Measurements from ENCODE around the gene IFI35. TPM values are rescaled to one million over a fixed set of nuclear protein-coding genes. Genes with fewer than 3 reads are reported as not detected.

IFI35 gene
- polyA plus RNA-seq, 1 donor = 45.7 TPM

DNA sequence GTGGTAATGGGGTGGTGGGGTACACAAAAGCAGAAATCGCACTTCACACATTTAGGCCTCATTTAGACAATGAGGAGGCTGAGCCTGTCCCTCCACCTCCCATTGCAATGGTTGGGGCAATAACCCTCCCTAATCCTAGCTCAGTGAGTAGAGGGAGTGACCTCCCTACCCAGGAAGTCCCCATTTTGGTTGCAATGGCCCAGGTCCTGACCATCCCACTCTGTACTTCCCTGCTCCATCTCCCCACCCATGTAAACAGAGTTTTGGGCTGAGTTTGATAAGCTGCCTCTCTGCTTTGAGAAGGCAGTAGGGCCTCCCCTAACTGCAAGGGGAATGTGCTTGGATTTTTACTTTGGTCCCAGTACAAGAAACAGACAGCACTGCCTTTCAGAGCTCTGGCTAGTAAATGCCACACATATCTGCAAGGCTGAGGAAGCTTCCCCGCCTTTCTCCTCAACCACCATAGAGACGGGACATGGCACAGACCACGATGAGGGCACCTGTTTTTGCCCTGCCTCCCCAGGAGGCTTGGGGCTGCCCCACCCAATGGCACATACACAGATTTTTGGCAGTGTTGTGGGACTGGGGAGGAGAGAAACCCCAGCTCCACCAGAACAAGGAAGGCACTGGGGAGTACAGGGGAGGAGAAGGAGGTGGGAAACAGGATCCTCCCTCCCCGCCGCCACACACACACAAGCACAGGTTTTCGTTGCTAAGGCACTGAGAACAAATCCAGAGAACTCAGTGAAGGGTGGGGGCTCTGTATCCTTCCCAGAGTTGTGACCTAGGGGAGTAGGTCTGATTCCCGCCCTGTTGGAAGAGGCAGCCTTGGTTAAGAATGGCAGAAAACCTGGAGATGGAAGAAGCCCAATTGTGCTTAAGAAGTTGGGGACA lies 8.3 kb downstream of the IFI35 start:
- peaks cover 35% of the 10 kb centered on the region for H3K4me1 ChIP-seq (ENCODE audit: control insufficient read depth, insufficient read depth, low read length)
- WGBS (ENCODE audit: insufficient coverage, low lambda C conversion rate) = no CpG with 5 or more reads among the region's 8 CpGs
- H3K27me3 ChIP-seq (ENCODE audit: control insufficient read depth, insufficient read depth, low read length) = no peaks in the 10 kb centered on the region
- H3K27ac ChIP-seq (ENCODE audit: low read length) = no peak overlapping the region
- H3K36me3 ChIP-seq (ENCODE audit: control insufficient read depth, insufficient read depth, low read length) = peaks cover 63% of the 10 kb centered on the region
- no peak overlapping the region for H3K4me3 ChIP-seq (ENCODE audit: low read length)
- H3K9me3 ChIP-seq (ENCODE audit: control insufficient read depth, low read depth, low read length) = no peaks in the 10 kb centered on the region
- DNase-seq = no peak

DNA sequence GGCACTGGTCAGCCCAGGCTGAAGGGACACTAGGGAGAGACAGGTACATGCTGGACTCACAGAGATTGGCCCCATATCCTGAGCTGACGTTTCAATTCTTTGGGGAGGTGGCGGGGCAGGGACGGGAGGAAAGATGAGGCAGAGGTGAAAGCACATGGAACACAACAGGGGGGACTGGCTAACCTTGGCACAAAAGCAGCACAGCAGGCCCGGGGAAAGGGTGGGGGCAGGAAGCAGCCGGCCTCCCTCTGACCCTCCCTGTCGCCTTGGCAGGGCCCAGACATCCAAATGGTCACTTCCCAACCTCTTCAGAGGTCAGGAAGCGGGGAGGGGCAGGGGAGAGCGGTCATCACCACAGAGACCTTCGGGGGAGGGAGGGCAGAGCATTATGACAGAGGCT lies 9.0 kb downstream of the IFI35 start:
- Histone ChIP-seq H3K27me3 (ENCODE audit: control insufficient read depth, insufficient read depth, low read length) (no peaks in the 10 kb centered on the region), H3K4me3 (ENCODE audit: low read length) (no peak overlapping the region), H3K27ac (ENCODE audit: low read length) (no peak overlapping the region), H3K9me3 (ENCODE audit: control insufficient read depth, low read depth, low read length) (no peaks in the 10 kb centered on the region), H3K36me3 (ENCODE audit: control insufficient read depth, insufficient read depth, low read length) (peaks cover 63% of the 10 kb centered on the region), H3K4me1 (ENCODE audit: control insufficient read depth, insufficient read depth, low read length) (peaks cover 35% of the 10 kb centered on the region)
- WGBS (ENCODE audit: insufficient coverage, low lambda C conversion rate) = no CpG with 5 or more reads among the region's 9 CpGs
- no peak for DNase-seq

DNA sequence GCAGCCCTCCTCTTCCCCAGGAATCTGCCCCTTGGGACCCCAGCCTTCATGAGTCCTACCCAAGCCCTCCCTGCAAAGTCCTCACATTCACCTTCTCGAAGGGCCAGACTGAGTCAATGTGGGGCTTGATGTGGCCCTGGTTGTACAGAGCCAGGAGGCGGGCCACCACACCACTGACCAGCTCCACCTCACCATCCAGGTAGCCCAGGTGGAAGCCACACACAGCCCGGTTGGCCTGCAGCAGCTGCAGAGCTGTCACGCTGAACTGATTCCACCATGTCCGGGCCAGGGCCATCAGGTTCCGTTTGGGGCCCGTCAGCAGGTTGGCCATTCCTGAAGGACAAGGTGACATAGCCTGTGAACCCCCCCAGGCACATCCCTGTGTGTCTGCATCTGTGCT lies 9.6 kb downstream of the IFI35 start:
- Histone ChIP-seq H3K27ac (ENCODE audit: low read length) (no peak overlapping the region), H3K9me3 (ENCODE audit: control insufficient read depth, low read depth, low read length) (no peaks in the 10 kb centered on the region), H3K4me3 (ENCODE audit: low read length) (no peak overlapping the region), H3K4me1 (ENCODE audit: control insufficient read depth, insufficient read depth, low read length) (peaks cover 29% of the 10 kb centered on the region), H3K36me3 (ENCODE audit: control insufficient read depth, insufficient read depth, low read length) (peaks cover 63% of the 10 kb centered on the region), H3K27me3 (ENCODE audit: control insufficient read depth, insufficient read depth, low read length) (no peaks in the 10 kb centered on the region)
- WGBS (ENCODE audit: insufficient coverage, low lambda C conversion rate) = no CpG with 5 or more reads among the region's 7 CpGs
- no peak for DNase-seq

DNA sequence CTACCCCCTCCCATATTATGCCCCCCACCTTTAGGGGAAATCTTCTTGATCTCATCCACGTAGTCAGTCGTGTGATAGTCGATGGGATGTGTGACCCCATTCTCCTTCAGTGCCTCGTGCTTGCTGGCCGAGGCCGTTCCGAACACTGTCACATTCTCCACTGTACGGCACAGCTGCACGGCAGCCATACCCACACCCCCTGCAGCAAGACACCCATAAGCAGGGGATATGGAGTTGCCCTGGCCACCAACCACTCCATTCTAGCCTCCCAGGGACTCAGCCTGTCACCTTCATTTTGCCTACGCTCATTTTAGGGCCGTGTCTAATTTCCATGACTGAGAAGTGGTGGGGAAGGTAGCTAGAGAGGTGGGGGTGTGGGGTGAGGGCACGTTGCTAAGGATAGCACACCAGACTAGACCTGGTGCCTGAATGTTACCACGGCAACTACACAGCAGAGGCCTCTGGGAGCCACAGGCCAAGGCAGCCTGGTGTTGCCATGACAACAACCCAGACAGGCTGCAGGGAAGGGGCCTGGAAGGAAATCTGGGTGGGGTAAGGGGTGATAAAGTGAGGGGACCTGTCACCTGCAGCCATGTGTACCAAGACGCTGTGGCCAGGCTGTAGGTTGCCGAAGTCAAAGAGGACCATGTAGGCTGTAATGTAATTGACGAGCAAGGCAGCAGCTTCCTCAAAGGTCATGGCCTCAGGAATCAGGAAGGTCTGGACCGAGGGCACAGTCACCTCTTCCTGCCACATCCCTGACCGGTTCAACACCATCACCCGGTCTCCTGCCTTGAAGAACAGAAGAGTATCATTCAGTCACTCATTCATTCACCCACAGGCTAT lies 11.6 kb downstream of the IFI35 start:
- WGBS (ENCODE audit: insufficient coverage, low lambda C conversion rate) = 73% methylated on average over 3 of the region's 19 CpGs
- H3K27ac ChIP-seq (ENCODE audit: low read length) = no peak overlapping the region

DNA sequence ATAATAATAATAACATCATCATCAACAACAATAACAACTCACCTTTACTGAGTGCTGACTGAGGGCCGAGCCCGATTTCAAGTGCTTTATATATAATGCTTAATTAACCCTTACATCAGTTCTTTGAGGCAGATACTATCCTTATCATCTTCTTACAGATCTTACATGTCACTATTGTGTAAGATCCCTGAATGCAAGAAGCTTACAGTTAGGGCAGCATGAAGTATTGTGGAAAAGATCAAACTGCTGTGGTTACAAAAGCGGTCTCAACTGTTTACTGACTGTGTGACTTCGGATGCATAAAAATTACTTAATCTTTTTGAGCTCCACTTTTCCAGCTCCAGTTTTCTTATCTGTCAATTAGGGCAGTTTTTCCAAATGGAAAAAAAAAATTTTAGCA lies 12.3 kb downstream of the IFI35 start:
- Histone ChIP-seq H3K4me3 (ENCODE audit: low read length) (no peak overlapping the region), H3K9me3 (ENCODE audit: control insufficient read depth, low read depth, low read length) (no peaks in the 10 kb centered on the region), H3K27ac (ENCODE audit: low read length) (no peak overlapping the region), H3K4me1 (ENCODE audit: control insufficient read depth, insufficient read depth, low read length) (peaks cover 25% of the 10 kb centered on the region), H3K27me3 (ENCODE audit: control insufficient read depth, insufficient read depth, low read length) (no peaks in the 10 kb centered on the region), H3K36me3 (ENCODE audit: control insufficient read depth, insufficient read depth, low read length) (peaks cover 43% of the 10 kb centered on the region)
- 33% methylated on average over 2 of the region's 4 CpGs for WGBS (ENCODE audit: insufficient coverage, low lambda C conversion rate)
- DNase-seq = no peak

More for the DNA sequence above, 11.6 kb downstream of the IFI35 start:
- DNase-seq = peak in 1 of 2 donors; percentile 34
- Histone ChIP-seq H3K4me1 (ENCODE audit: control insufficient read depth, insufficient read depth, low read length) (peaks cover 25% of the 10 kb centered on the region), H3K4me3 (ENCODE audit: low read length) (no peak overlapping the region), H3K36me3 (ENCODE audit: control insufficient read depth, insufficient read depth, low read length) (peaks cover 50% of the 10 kb centered on the region), H3K27me3 (ENCODE audit: control insufficient read depth, insufficient read depth, low read length) (no peaks in the 10 kb centered on the region), H3K9me3 (ENCODE audit: control insufficient read depth, low read depth, low read length) (no peaks in the 10 kb centered on the region)

DNA sequence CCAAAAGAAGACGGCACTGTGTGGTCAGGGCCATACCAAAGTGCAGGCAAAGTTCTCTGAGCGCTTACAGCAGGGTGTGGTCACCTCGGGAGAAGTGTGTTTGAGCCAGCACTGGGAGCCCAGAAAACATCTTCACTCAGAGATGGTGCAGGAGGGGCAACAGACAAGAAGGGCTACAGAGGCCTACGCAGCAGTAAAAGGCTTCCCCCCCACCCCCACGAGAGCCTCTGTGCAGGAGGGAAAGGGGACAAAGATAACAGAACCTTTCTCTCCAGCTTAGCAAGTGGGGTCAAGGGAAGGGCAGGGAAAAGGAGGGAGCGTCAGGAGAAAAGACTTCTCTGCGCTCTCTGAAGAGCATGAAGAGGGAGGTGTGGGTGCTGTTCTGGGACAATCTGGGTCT lies 12.8 kb downstream of the IFI35 start:
- no peaks in the 10 kb centered on the region for H3K9me3 ChIP-seq (ENCODE audit: control insufficient read depth, low read depth, low read length)
- H3K4me3 ChIP-seq (ENCODE audit: low read length) = no peak overlapping the region
- H3K27me3 ChIP-seq (ENCODE audit: control insufficient read depth, insufficient read depth, low read length) = no peaks in the 10 kb centered on the region
- no CpG with 5 or more reads among the region's 7 CpGs for WGBS (ENCODE audit: insufficient coverage, low lambda C conversion rate)
- peak in 1 of 2 donors; percentile 46 for DNase-seq
- H3K27ac ChIP-seq (ENCODE audit: low read length) = peak overlapping the region; percentile 4
- H3K4me1 ChIP-seq (ENCODE audit: control insufficient read depth, insufficient read depth, low read length) = peaks cover 27% of the 10 kb centered on the region
- peaks cover 38% of the 10 kb centered on the region for H3K36me3 ChIP-seq (ENCODE audit: control insufficient read depth, insufficient read depth, low read length)

DNA sequence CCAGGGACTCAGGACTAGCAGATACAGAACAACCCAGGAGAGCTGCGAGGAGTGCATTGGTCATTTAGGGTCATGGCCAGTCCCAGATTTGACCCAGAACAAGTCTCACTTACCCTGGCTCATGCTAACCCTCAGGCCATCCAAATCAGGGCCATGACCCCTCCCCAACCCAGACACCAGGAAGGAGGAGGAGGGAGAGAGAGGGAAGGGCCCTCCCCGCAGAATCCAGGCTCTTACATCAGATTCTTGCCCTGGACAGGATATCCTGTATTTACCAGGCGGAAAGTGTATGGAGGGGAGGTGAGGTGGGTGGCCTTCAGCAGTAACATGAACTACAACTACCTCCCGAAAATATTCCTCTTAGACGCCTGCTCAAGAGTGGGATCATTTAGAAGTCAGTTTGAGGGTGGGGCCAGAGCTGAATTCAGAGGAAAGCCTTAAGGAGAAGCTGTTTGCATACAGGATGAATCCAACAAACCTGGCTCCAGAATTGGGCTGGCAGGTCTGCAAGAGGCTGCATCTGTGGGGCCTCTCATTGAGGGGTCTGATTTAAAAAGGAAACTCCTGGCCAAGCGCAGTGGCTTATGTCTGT lies 13.5 kb downstream of the IFI35 start:
- peak overlapping the region; percentile 4 for H3K27ac ChIP-seq (ENCODE audit: low read length)
- DNase-seq = no peak
- no peak overlapping the region for H3K4me3 ChIP-seq (ENCODE audit: low read length)
- H3K4me1 ChIP-seq (ENCODE audit: control insufficient read depth, insufficient read depth, low read length) = peaks cover 31% of the 10 kb centered on the region
- H3K9me3 ChIP-seq (ENCODE audit: control insufficient read depth, low read depth, low read length) = no peaks in the 10 kb centered on the region
- peaks cover 32% of the 10 kb centered on the region for H3K36me3 ChIP-seq (ENCODE audit: control insufficient read depth, insufficient read depth, low read length)
- no CpG with 5 or more reads among the region's 6 CpGs for WGBS (ENCODE audit: insufficient coverage, low lambda C conversion rate)
- no peaks in the 10 kb centered on the region for H3K27me3 ChIP-seq (ENCODE audit: control insufficient read depth, insufficient read depth, low read length)

DNA sequence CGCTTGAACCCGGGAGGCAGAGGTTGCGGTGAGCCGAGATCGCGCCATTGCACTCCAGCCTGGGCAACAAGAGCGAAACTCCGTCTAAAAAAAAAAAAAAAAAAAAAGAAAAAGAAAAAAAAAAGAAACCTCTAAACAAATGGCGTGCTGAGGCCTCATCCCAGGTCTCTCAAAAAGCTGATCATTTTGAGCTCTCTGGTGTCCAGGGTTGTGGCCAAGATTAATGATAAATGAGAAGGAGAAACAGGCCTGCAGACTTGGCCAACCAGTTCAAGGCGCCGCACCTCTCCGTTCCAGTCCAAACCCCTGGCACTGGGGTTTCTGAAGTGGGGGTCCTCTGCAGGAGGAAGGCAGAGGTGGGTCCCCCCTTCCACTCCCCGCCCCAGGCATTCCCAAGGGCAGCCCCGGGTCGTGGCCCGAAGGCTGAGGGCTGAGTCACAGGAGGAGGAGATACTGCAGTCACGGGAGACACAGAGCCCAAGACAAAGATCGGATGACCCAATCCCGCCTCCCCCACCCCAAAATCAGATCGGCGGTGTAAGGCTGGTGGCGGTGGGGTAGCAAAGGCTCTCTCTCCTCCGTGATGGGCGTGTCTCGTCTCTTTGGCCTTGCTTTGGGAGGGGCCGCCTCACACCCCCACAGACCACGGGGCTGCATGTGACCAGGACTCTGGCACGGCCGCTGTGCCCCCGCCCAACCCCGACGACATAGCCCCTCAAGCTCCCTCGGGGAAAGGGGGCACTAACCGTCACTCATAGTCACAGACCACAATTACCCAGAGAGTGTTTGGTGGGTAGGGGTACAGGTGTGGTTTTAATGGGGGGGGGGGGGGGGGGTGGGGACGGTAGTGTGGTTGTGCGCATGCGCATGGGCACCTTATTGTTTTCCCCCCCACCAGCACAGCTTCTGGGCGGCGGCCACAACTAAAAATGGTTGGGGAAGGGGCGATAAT lies 14.5 kb downstream of the IFI35 start:
- DNase-seq = peak; percentile 78 to 85
- Histone ChIP-seq H3K4me3 (ENCODE audit: low read length) (peak overlapping the region; percentile 98), H3K27me3 (ENCODE audit: control insufficient read depth, insufficient read depth, low read length) (no peaks in the 10 kb centered on the region), H3K27ac (ENCODE audit: low read length) (peak overlapping the region; percentile 89), H3K4me1 (ENCODE audit: control insufficient read depth, insufficient read depth, low read length) (peaks cover 31% of the 10 kb centered on the region), H3K36me3 (ENCODE audit: control insufficient read depth, insufficient read depth, low read length) (peaks cover 22% of the 10 kb centered on the region), H3K9me3 (ENCODE audit: control insufficient read depth, low read depth, low read length) (no peaks in the 10 kb centered on the region)
- no CpG with 5 or more reads among the region's 40 CpGs for WGBS (ENCODE audit: insufficient coverage, low lambda C conversion rate)

DNA sequence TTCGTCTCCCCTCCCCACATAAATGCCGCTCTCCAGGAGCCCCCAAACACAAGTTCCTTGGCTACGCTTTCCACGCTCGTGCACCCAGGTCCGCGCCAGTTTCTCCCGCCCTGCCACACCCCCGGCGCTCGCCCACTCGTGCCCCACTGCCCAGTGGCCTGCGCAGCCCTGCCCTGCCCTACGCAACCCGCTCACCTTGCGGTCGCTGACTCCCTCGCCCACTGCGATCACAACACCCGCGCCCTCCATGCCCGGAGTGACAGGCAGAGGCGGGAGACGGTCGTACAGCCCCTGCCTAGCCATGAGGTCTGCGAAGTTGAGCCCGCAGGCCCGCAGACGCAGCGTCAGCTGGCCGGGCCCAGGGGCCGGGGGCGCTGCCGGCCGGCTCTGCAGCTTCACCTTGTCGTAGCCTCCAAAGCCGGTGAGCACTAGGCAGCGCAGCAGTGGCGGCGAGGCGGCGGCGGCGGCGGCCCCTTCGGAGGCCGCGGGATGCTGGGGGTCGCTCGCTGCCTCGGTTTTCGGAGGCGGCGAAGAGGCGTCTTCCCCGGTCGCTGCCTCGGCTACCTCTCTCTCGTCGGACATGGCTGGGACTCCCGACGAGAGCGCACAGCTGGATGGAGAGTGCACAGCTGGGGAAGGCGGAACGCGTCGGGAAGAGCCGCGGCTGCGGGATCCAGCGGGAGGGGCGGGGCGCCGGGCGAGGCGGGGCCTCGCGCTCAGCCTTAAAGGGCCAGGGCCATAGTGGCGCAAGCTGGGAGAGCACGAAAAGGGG lies 15.3 kb downstream of the IFI35 start, which contains the start of gene VAT1:
Gene VAT1 (minus strand): TSS at position 645 of the 772 bp plus-strand sequence. CDS start 63 bp downstream, at position 582.
- Histone ChIP-seq H3K36me3 (ENCODE audit: control insufficient read depth, insufficient read depth, low read length) (peaks cover 16% of the 10 kb centered on the region), H3K4me1 (ENCODE audit: control insufficient read depth, insufficient read depth, low read length) (peaks cover 31% of the 10 kb centered on the region), H3K27ac (ENCODE audit: low read length) (peak within 1 kb of the TSS; percentile 89), H3K27me3 (ENCODE audit: control insufficient read depth, insufficient read depth, low read length) (no peaks in the 10 kb centered on the region), H3K4me3 (ENCODE audit: low read length) (peak within 1 kb of the TSS; percentile 98), H3K9me3 (ENCODE audit: control insufficient read depth, low read depth, low read length) (no peaks in the 10 kb centered on the region)
- DNase-seq = peak; percentile 81 to 87
- no CpG with 5 or more reads among the region's 80 CpGs for WGBS (ENCODE audit: insufficient coverage, low lambda C conversion rate)
